Renal cortical epithelial cell (primary cell): Measurements from ENCODE around the gene RNF213. TPM values are rescaled to one million over a fixed set of nuclear protein-coding genes. Genes with fewer than 3 reads are reported as not detected.

Experiments
- DNase-seq: peaks from one replicate; pipeline ENCODE4 v3.0.0-alpha.2; 2011; ENCODE audit warnings: low read depth
- total RNA-seq: library from RNA; depleted of rRNA; stranded (reverse); fragments of >200 nt; gene quantifications from 2 replicates; pipeline ENCODE4 v1.2.3, GENCODE V29; 2014

Gene RNF213
- total RNA-seq, 1 donor from 2014 or later: 763 TPM

DNA sequence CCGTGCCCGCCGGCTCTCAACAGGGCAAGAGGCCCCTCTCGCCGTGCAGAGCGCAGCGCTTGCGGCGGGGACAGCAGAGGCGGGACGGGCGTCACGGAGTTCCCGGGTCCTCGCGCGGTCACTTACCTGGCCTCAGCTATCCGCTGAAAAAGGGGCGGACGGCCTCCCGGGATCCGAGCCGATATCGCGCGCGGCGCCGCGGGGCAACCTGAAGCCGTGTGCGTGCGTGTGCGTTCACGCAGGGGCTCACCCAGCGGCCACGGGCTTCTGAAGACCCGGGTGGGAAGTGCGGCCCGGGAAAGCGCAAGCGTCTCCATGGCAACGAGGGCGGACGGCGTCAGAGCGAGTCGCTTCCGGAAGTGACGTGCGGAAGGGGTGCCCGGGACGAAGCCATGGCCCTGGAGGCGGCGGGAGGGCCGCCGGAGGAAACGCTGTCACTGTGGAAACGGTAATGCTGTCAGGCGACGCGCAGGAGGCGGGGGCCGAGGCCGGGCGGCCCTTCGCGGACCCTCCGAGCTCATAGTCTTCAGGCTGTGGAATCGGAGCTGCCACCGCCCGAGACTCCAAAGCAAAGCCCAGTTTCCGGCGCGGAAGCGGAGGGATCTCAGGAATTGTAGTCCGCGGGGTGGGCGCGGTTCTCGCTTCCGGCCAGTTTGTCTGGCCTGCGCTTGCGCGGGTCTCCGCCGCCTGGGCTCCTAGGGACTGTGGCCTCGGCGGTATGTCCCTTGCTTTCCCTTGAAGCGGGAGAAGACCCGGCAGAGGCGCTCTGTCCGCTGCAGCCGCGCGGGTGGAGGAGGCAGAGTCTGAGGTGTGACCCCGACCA lies 154.4 kb downstream of the RNF213 start, which contains the start of gene ENDOV:
TSS of gene ENDOV (plus strand) at position 365 of the 823 bp plus-strand sequence. CDS start at position 393, 28 bp downstream.
- peak; percentile 76 for DNase-seq

GRCh38 chr17:80415626-80416137 lies 155.0 kb downstream of the RNF213 start:
- no peak for DNase-seq

- no peak for DNase-seq
Measured at GRCh38 chr17:80416260-80416939, 155.7 kb downstream of the RNF213 start.

DNA sequence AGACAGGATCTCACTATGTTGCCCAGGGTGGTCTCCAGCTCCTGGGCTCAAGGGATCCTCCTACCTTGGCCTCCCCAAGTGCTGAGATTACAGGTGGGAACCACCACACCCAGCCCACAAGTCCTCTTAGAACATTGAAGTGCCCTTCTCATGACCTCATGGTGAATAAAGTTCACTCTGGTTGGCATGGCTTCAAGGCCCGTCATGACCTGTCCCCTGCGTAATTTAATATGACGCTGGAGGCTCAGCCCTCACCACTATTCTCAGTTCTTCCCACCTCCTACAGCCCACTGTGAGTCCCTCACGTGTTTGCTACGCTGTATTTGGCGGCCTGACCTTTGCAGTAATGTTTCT lies 156.3 kb downstream of the RNF213 start:
- DNase-seq: no peak

GRCh38 chr17:80418589-80418988 lies 157.9 kb downstream of the RNF213 start:
- no peak for DNase-seq

GRCh38 chr17:80419255-80419654 lies 158.6 kb downstream of the RNF213 start:
- DNase-seq: no peak

GRCh38 chr17:80421381-80422090 lies 160.9 kb downstream of the RNF213 start:
- DNase-seq: no peak

DNA sequence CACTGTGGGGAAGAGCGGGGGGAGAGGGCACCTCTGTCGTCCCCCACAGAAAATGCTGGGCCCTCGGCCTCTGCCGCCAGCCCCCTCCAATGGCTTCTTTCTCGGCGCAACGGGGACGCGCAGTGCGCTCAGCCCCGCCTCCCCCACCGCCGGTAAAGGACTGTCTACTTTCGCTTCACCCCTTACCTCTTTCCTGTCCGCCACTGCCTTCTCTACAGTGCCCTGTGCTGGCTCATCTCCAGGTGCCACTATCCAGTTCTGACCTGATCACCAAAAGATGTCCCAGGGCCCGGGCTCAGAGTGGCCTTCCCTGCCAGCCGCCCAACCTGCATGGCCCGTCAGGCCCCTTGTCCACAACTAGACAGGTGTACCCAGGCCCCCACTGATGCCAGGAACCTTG lies 161.6 kb downstream of the RNF213 start:
- DNase-seq: no peak

GRCh38 chr17:80422981-80423380 lies 162.3 kb downstream of the RNF213 start:
- DNase-seq: no peak

GRCh38 chr17:80423536-80424225 lies 163.0 kb downstream of the RNF213 start:
- DNase-seq: no peak

- no peak for DNase-seq
Measured at GRCh38 chr17:80424261-80424660, 163.6 kb downstream of the RNF213 start.

- DNase-seq: no peak
Measured at GRCh38 chr17:80424878-80425765, 164.5 kb downstream of the RNF213 start.

GRCh38 chr17:80425835-80426426 lies 165.3 kb downstream of the RNF213 start:
- no peak for DNase-seq

GRCh38 chr17:80426671-80427326 lies 166.1 kb downstream of the RNF213 start:
- DNase-seq: peak; percentile 16

DNA sequence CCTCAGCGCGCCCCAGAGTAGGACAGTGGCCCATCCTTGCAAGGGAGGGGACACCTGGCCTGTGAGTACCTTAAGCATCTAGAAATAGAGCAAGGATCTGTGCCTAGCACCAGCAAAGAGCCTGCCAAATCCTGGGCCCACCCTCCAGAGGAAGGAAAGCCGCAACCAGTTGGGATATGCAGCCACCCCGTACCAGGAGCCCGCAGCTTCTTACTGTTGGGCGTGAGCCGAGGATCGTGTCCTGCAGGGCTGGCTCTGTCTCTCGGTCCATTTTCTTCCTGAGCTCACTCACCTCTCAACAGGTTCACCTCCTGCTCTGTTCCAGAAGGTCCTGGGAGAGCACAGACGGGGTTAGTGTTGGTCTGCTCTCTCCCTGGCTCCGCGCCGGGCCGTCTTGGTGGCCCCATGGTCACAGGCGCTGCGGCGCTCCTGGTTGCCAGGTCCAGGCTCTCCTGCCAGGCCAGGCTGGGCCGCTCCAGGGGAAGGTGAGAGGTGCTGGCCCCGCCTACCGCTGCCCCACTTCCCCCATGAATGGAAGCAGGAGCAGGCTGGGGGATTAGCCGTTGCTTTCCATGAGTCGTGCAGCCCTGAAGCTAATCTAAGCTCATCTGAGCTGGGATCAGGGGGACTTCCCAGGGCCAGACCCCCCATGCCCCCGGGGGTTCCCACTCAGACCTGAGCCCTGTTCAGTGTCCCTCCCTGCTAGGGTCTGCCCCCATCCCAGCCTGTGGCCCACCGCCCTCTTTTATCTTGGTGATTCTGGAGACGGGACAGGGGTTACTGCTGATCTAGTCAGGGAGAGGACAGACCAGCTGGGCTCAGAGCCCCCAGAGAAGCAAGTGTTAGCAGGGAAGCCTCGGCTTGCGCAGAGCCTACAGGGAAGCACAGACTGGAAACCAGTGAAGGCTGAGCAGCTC lies 167.0 kb downstream of the RNF213 start:
- no peak for DNase-seq

DNA sequence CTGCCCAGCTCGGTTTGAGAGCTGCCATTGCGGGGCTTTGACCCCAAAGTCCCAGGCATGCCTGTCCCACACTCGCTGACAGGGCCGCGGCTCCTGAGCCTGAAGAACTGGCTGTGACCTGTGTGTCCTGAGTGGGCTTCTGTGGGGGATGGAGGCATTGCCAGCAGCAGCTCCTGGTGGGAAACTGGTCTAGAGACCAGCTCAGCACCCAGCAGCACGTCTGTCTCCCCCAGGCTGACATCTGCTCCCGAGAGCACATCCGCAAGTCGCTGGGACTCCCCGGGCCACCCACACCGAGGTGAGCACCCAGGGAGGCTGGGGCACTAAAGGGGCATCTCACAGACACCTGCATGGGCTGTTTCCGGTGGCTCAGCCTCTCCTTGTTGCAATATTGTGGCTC lies 167.7 kb downstream of the RNF213 start:
- DNase-seq: no peak

DNA sequence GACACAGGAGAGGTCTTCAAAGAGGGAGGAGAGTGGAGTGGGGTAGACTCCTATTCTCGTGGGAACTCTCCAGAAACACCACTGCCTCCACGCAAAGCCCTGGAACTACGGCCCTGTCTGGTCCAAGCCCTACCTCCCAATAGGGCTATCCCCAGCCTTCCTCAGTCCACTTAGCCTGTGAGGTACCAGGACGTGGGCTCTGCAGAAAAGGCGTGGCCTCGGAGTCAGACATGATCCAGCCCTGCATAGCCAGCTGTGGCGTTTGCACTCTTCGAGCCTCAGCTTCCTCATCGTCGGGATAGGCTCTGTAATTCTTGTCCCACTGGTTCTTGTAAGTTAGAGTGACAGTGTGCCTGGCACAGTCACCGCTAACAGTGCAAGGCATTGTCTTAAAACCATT lies 168.1 kb downstream of the RNF213 start:
- no peak for DNase-seq
